Measurements from ENCODE around the gene TTC27.

TTC27 gene

GRCh38 chr2:32739664-32740063, 111.8 kb downstream of the TTC27 start:
- no peaks in the 10 kb centered on the region for H3K27me3 ChIP-seq
- no peaks in the 10 kb centered on the region; the same call in 1 of the 2 replicates for H3K36me3 ChIP-seq
- no peak overlapping the region for H3K4me3 ChIP-seq (ENCODE audit: low read depth, low read length)
- no peak for TF ChIP-seq CTCF (IDR thresholded peaks at IDR 0.05; ENCODE audit: low read depth, low read length)
- H3K9me3 ChIP-seq, result no peaks in the 10 kb centered on the region
- H3K4me1 ChIP-seq, result peaks cover 3% of the 10 kb centered on the region; the same call in 1 of the 2 replicates
- no peak for DNase-seq

- DNase-seq, result no peak
- no peaks in the 10 kb centered on the region; the same call in 1 of the 2 replicates for H3K36me3 ChIP-seq
- H3K4me1 ChIP-seq, result peaks cover 3% of the 10 kb centered on the region; the same call in 1 of the 2 replicates
- no peak overlapping the region for H3K4me3 ChIP-seq (ENCODE audit: low read depth, low read length)
- no peak for TF ChIP-seq CTCF (IDR thresholded peaks at IDR 0.05; ENCODE audit: low read depth, low read length)
- no peaks in the 10 kb centered on the region for H3K27me3 ChIP-seq
- no peaks in the 10 kb centered on the region for H3K9me3 ChIP-seq
Measured at GRCh38 chr2:32741575-32741974, 113.7 kb downstream of the TTC27 start.

- TF ChIP-seq CTCF (IDR thresholded peaks at IDR 0.05; ENCODE audit: low read depth, low read length), result no peak
- Histone ChIP-seq H3K36me3 (no peaks in the 10 kb centered on the region), H3K27me3 (no peaks in the 10 kb centered on the region)
Measured at GRCh38 chr2:32742376-32742775, 114.5 kb downstream of the TTC27 start.

GRCh38 chr2:32743480-32744236, 115.8 kb downstream of the TTC27 start:
- Histone ChIP-seq H3K4me1 (peaks cover 3% of the 10 kb centered on the region; the same call in 1 of the 2 replicates), H3K27me3 (no peaks in the 10 kb centered on the region), H3K9me3 (no peaks in the 10 kb centered on the region), H3K4me3 (ENCODE audit: low read depth, low read length) (no peak overlapping the region), H3K36me3 (no peaks in the 10 kb centered on the region)
- no peak for DNase-seq
- TF ChIP-seq CTCF (IDR thresholded peaks at IDR 0.05; ENCODE audit: low read depth, low read length), result no peak

More at GRCh38 chr2:32742376-32742775, 114.5 kb downstream of the TTC27 start:
- Histone ChIP-seq H3K4me1 (peaks cover 3% of the 10 kb centered on the region; the same call in 1 of the 2 replicates), H3K9me3 (no peaks in the 10 kb centered on the region), H3K4me3 (ENCODE audit: low read depth, low read length) (no peak overlapping the region)
- DNase-seq, result no peak

GRCh38 chr2:32745191-32745590, 117.3 kb downstream of the TTC27 start:
- Histone ChIP-seq H3K4me3 (ENCODE audit: low read depth, low read length) (no peak overlapping the region), H3K4me1 (no peaks in the 10 kb centered on the region), H3K9me3 (no peaks in the 10 kb centered on the region), H3K36me3 (no peaks in the 10 kb centered on the region), H3K27me3 (no peaks in the 10 kb centered on the region)
- no peak for TF ChIP-seq CTCF (IDR thresholded peaks at IDR 0.05; ENCODE audit: low read depth, low read length)
- DNase-seq, result no peak

GRCh38 chr2:32745675-32746074, 117.8 kb downstream of the TTC27 start:
- no peaks in the 10 kb centered on the region for H3K4me1 ChIP-seq
- H3K27me3 ChIP-seq, result no peaks in the 10 kb centered on the region
- H3K9me3 ChIP-seq, result no peaks in the 10 kb centered on the region
- H3K36me3 ChIP-seq, result no peaks in the 10 kb centered on the region
- TF ChIP-seq CTCF (IDR thresholded peaks at IDR 0.05; ENCODE audit: low read depth, low read length), result no peak
- no peak overlapping the region for H3K4me3 ChIP-seq (ENCODE audit: low read depth, low read length)
- DNase-seq, result no peak

All from BE2C (cell line).